NCI-H446 (cell line): Measurements from ENCODE around the gene MCEMP1.

Source experiments
- DNase-seq, 2 experiments: peaks; one replicate each; lab custom pipeline; 2025; lab: John Stamatoyannopoulos, UW

MCEMP1 gene

GRCh38 chr19:7670790-7671189 is 6.1 kb upstream of the MCEMP1 start:
- no peak for DNase-seq

DNA sequence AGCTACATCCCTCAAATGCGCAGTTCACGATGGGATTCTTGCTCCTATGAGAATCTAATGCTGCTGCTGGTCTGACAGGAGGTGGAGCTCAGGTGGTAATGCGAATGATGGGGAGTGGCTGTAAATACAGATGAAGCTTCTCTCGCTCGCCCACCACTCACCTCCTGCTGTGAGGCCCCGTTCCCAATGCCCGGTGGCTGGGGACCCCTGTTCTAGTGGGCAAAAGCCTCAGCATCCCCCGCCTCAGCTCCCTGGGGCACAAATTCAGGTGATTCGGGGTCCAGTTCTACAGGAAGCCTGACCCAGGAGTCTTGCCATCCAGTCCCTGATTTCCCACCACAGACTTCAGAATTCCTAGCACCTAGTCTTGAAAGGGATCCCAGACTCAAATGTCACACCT is 4.4 kb upstream of the MCEMP1 start:
- no peak for DNase-seq

DNA sequence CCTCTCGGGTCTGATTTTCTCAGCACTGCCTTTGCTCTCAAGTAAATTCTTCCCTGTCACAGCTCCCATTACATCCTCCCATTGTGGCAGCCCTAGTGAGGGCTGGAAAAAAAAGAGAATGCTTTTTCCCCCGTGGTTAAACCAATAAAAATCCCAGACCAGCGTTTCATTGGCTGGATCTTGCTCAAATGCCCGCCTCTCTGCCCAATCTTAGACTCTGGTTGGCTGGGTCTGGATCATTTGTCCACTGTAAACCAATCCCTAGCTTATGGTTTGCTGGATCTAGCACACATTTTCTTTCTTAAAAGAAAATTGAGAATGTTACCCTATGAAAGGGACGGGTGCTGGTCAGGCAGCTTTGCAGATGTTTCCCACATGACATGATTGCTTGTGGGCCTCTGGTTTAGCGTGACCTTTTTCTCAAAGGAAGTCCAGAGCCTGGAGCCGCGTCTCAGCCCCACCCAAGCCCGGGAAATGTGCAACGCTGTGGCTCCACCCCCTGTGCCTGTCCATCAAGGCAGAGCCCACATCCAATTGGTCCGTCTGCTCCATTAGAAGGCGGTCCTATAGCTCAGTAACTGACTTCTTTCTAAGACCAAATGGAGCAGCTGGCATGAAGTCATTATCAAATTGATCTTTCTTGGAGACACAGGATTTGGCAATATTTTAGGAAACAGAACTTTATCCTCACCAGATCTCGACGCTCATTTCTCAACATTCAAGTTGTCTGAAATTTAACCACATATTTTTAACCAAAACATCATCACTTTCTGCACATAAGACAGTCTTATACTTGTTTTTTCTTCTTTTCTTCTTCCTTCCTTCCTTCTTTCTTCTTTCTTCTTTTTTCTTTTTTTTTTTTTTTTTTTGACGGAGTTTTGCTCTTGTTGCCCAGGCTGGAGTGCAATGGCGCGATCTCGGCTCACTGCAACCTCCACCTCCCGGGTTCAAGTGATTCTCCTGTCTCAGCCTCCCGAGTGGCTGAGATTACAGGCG is 2.6 kb upstream of the MCEMP1 start:
- DNase-seq, result peak; percentile 58 to 84

- DNase-seq, result no peak
Observed at GRCh38 chr19:7676376-7676775, 514 bp upstream of the MCEMP1 start.

DNA sequence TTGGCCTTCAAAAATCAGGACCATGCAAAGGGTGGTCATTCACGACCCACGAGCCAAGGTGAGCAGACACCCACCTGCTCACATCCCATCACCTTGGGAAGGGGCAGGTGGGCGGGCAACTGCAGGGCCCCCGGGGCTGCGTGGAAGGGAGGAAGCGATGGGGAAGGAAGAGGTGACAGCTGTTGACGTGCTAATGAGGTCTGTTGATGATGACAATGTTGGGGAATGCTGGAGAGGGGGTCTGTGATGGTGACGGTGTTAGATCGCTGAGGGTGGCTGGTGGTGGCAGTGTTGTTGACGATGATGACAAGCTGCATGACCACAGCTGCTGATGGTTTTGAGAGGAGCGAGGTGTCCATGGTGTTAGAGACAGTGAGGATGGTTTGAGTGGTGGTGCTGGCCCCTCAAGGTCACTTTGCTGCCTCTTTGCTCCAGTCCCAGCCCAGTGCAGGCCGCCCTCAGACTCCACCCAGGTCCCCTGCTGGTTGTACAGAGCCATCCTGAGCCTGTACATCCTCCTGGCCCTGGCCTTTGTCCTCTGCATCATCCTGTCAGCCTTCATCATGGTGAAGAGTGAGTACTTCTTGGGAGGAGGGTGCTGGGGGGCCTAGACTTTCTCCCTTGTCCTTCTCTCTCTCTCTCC is 900 bp downstream of the MCEMP1 start:
- no peak for DNase-seq

- no peak for DNase-seq
Observed at GRCh38 chr19:7678971-7679751, 2.3 kb downstream of the MCEMP1 start.

DNA sequence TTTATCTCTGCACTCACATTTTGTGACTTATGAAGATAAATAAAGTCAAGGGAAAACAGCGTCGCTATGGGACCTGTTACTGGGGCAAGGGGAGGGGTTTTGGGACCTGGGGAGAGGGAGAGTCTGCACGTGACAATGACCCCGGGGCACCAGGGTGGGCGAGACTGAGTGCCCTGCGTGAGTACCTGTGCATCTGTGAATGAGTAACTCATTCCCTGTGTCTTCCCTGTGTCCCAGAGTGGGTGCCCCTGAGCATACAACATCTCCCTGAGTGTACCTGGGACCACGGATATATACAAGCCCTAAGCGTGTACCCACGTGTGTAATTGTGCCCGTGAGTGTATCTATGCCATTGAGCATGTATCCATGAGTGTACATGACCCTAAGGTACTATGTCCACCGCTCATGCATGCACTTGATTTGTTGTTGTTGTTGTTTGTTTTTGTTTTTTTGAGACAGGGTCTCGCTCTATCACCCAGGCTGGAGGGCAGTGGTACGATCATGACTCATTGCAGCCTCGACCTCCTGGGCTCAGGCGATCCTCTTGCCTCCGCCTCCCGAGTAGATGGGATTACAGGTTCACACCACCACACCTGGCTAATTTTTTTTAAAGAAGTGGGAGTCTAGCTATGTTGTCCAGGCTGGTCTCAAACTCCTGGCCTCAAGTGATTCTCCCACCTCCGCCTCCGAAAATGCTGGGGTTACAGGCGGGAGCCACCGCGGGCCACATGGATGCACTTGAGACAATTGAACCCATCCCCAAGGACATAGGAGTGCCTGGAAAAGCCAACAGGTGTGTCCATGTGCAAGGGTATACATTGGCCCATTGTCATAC is 3.1 kb downstream of the MCEMP1 start:
- no peak for DNase-seq

DNA sequence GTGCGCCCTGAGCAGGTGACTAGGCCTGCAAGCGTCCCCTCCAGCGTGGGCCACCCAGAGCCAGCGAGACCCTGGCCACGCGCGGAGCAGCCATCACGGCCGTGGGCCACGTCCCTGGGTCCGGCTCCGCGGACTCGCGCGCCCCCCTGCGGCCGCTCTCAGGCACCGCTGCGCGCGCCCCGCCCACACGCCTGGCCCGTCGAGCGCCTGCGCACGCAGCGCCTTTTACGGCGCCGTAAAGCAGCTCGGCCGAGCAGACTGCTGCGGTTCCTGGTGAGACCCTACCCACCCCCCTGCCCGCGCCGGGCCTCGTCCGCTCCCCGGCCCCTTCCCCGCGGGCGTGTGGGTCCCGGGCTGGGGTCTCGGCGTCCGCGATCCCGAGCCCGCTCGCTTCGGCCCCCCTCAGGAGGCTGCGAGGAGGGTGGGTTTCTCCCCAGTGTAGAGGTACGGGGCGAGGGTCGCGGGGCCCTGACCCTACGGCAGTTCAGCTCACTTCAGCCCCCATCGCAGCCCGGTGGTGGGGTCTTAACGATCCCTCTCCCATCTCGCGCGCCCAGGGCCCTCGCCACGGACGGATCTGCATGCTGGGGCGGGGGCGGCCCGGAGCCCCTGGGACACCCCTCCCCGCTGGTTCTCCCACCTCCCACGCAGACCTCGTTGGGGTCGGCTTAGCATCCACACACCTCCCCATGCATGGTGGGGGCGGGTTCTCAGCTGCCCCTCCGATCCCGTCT is 3.9 kb downstream of the MCEMP1 start, which contains the start of gene TRAPPC5:
Gene TRAPPC5 (plus strand): TSS at position 228 of the 734 bp plus-strand sequence. CDS start 1,421 bp downstream, outside the sequence.
- peak; percentile 45 to 94 for DNase-seq

DNA sequence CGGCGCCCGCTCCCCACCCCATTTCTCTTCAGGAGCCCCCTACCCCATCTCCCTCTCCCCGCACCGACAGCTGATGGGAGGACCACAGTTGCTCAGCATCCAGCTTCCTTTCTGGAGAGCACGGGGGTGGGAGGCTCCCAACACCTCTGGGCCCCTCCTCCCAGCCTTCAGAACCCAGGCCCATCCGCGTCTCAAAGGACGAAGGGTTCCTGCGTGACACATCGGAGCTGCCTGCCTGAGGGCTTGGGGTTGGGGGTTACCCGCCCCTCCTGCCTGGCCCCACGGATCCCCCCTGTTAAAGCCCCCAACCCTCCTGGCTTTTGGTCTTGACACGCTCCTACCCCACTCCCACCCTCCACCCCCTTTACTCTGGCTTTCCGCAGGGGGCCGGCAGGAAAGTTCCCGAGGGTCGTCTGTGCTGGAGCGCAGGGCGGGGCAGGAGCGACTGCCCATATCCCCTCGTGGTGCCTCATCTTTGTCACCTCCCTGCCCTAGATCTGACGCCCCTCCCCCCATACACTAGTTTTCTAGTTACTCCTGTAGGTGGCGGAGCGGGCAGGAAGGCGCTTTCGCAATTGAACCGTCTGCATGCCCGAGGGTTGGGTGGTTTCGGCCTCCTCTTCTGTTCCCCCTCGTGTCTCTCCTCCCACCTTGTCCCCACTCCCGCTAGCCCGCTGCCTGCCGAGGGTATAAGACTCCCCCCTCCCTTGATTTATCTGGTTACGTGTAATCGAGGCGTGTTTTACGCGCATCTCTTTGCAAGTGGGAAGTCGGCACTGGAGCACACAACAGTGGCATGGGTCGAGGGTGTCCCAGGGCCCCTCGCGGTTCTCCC is 4.7 kb downstream of the MCEMP1 start:
- peak in 1 of 2 experiments; percentile 43 for DNase-seq

DNA sequence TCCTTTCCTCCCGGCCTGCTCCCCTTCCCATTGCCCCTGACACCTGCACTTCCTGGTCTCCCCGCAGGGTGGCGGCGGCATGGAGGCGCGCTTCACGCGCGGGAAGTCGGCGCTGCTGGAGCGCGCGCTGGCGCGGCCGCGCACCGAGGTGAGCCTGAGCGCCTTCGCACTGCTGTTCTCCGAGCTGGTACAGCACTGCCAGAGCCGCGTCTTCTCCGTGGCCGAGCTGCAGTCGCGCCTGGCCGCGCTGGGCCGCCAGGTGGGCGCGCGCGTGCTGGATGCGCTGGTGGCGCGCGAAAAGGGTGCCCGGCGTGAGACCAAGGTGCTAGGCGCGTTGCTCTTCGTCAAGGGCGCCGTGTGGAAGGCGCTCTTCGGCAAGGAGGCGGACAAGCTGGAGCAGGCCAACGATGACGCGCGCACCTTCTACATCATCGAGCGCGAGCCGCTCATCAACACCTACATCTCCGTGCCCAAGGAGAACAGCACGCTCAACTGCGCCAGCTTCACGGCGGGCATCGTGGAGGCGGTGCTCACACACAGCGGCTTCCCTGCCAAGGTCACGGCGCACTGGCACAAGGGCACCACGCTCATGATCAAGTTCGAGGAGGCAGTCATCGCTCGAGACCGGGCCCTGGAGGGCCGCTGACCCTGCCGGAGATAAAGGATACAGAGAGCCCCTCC is 5.4 kb downstream of the MCEMP1 start:
- no peak for DNase-seq

DNA sequence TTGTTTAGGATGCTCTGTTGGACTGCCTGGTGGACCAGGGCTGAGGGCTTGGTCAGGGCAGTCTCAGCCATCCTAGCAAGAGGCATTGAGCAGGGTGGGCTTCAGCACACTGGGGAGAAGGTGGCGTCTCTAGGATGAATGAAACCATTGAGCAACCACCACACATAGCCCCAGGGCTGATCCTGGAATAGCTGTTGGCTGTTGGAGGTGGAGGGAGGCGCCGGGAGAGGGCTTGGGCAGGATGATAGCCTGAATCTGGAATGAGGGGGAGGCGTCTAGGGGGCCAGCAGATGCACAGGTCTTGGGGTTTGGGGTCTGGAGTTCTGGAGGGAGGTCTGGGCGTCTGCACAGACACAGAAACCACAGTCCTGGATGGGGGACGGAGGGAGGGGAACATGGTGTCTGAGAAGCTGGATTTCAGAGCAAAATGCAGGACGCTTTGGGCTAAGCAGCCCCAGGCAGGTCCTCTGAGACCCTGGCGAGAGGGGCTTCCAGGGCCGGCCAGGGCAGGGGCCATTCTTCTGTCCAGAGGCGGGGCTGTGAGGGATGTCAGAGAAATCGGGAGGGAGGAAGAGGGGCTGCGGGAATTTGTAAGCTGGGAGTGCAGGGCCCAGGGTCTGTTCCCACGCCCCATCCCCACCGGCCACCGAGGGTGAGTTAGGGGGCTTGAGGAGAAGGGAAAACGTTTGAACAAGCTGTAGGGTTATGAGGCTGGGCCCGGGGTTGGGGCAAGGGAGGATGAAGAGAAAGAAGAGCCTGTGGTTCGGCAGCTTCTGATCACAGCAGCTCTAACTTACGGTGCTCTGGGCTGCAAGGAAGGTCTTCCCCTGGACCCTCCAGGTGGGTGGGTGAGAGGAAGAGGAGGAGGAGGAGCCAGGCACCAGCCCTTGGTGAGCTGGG is 8.9 kb downstream of the MCEMP1 start:
- no peak for DNase-seq

DNA sequence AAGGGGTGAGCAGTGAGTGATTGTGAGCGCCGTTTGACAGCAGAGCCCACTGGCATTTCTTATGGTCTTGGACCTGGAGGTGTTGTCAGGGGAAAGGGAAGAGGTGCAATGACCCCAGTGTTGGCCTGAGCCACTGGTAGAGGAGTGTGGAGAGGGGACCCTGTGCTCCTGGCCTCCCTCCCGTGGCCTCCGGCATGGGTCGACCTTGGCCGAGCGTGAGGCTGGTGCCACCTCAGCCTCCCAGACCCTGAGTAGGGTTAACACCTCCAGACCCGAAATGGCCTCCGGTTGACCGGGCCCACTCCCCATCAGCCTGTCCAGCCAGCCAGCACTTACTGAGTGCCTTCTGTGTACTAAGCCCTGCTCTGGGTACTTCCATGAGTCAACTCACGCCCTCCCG is 10.3 kb downstream of the MCEMP1 start:
- DNase-seq, result no peak

- DNase-seq, result no peak
Observed at GRCh38 chr19:7689165-7689564, 12.3 kb downstream of the MCEMP1 start.

DNA sequence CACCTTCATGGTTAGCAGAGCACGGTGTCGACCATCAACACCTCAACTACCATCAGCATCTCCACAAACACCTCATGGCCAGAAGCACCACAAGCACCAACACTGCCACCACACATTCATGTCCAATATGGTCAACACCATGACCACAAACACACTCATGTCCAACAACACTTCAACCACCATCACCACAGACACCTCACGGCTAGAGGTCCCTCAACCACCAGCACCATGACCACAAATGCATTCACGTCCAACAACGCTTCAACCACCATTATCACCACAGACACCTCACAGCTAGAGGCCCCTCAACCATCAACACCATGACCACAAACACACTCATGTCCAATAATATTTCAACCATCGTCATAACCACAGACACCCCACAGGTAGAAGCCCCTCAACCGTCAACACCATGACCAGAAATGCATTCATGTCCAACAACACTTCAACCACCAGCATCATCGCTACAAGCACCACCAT is 13.9 kb downstream of the MCEMP1 start:
- DNase-seq, result no peak

DNA sequence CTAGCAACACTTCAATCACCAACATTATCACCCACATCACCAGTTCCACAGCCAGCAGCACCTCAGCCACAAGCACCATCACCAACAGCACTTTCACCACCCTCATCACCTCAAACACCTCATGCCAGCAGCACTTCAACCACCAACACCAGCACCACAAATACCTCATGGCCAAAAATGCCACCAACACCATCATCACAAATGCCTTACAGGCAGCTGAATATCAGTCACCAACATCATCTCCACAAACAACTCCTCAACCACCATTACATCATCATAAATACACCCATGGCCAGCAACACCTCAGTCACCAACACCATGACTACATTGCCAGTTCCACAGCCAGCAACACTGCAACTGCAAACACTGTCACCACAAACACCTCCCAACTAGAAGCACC is 14.6 kb downstream of the MCEMP1 start:
- no peak for DNase-seq

DNA sequence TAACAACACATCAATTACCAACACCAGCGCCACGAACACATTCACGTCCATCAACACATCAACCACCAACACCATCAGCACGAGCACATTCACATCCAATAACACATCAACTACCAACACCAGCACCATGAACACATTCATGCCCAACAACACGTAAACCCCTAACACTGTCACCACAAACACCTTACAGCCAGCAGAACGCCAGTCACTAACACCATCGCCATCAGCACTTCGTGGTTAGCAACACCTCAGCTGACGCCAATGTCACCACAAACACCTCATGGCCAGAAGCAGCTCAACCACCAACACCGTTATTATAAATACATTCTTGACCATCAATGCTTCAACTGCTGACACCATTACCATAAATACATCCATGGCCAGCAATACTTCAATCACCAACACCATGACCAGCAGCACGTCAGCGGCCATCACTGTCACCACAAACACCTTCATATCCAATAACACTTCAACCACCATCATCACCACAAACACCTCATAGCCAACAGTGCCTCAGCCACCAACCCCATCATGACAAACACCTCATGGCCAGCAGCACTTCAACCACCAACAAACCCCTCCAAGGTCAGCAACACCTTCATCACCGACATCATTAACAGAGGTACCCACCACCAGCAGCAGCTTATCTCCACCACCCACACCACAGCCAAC is 15.7 kb downstream of the MCEMP1 start:
- DNase-seq, result no peak

DNA sequence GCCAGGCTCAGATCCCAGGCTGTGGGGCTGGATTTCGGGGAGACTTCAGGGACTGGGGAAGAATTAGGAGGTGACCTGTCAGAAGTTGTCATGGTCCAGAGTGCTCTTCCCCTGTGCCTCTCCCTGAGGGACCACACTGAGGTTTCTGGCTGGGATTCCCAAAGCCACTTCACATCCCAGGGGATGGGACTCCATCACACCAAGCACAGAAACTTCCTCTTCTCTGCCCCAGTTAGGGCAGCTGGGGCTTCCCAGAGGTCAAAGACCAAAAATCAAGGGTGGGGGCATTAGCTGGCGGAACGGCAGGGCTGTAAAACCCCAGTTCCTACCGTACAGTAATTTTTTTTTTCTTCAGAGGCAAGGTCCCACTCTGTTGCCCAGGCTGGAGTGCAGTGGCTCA is 17.6 kb downstream of the MCEMP1 start:
- DNase-seq, result no peak
